GM12874 (cell line): Measurements from ENCODE around the gene TFB1M.
A peak's percentile ranks its signal among the peaks of the same experiment; 100 is the strongest.

Experiments used
- TF ChIP-seq, protein P1 (sequence below): IDR thresholded peaks from 2 replicates; pipeline ENCODE4 v1.5.1; 2011; ENCODE audit warnings: low read depth, mild to moderate bottlenecking, control low read depth, low read length, moderate library complexity; ENCODE audit not compliant: insufficient read depth

Gene TFB1M

DNA sequence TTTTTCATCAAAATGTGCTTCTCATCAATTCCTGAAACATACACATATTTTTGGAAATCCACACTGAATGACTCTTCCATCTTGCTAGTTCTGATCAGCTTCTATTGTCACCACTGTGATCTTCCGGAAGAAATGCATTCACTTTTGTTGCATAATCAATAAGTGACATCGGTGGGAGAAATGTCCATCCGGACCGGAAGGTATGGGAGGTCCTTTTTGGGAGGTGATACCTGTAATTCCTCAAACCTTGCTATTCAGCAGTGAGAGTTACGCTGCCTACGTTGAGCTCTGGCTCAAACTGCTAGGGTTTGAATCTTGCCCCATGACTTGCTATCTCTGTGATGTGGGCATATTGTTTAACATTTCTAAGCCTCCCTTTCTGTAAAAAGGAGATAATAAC is 16.6 kb upstream of the TFB1M start:
- TF ChIP-seq, protein P1, sequence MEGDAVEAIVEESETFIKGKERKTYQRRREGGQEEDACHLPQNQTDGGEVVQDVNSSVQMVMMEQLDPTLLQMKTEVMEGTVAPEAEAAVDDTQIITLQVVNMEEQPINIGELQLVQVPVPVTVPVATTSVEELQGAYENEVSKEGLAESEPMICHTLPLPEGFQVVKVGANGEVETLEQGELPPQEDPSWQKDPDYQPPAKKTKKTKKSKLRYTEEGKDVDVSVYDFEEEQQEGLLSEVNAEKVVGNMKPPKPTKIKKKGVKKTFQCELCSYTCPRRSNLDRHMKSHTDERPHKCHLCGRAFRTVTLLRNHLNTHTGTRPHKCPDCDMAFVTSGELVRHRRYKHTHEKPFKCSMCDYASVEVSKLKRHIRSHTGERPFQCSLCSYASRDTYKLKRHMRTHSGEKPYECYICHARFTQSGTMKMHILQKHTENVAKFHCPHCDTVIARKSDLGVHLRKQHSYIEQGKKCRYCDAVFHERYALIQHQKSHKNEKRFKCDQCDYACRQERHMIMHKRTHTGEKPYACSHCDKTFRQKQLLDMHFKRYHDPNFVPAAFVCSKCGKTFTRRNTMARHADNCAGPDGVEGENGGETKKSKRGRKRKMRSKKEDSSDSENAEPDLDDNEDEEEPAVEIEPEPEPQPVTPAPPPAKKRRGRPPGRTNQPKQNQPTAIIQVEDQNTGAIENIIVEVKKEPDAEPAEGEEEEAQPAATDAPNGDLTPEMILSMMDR = no peak

DNA sequence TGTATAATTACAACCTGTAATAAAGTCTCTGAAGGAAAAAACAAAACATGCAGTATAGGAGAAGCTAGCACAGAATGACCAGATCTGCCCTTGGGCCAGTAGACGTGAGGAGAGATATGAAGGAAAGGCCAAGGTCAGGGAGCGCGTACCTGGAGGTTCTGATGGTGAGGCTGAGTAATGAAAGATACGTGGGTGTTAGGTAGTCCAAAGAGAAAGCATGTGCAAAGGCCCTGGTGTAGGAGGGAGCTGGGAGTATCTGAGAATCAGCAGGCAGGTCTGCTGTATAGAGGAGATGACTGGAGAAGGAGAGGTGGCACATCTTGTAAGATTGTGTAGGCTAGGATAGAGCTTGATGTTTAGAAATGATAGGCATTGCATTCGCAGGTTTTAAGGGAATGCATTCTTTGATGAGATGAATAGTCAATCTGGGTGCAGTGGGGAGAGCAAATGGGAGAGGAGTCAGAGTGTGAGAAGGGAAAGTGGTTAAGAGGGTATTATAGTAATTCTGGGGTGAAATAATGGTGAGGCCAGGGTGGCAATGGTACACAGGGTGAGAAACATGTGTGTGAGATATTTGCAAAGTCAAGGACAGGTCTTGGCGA is 15.9 kb upstream of the TFB1M start:
- TF ChIP-seq, protein P1 = no peak

DNA sequence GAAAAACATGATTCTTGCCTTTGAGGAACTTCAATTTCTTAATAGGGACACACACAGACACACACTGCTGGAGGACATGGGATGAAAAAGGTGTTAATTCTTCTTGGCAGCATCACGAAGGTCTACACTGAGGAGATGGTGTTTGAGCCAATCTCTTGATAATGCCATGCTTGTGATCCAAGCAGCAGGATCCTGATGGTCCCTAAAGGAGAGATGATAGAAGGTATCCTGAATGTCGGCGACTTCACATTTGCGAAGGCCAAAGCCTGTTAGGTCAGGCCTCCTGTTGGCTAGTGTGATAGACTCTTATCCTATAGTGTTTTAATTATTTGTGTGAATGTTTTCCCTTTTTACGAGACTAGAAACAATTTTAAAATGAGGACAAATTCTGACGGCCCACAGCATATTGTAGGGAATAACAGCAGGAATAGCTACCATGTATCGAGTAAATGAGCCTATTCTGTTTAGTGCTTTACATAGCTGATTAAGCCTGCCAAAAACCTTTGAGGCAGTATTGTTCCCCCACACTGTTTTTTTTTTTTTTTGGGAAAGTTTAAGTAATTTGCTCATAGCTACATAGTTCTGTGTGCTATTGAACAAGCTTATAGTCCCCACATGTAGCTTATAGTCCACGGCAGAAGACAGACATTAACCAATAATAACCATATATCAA is 15.3 kb upstream of the TFB1M start:
- TF ChIP-seq, protein P1 = no peak

DNA sequence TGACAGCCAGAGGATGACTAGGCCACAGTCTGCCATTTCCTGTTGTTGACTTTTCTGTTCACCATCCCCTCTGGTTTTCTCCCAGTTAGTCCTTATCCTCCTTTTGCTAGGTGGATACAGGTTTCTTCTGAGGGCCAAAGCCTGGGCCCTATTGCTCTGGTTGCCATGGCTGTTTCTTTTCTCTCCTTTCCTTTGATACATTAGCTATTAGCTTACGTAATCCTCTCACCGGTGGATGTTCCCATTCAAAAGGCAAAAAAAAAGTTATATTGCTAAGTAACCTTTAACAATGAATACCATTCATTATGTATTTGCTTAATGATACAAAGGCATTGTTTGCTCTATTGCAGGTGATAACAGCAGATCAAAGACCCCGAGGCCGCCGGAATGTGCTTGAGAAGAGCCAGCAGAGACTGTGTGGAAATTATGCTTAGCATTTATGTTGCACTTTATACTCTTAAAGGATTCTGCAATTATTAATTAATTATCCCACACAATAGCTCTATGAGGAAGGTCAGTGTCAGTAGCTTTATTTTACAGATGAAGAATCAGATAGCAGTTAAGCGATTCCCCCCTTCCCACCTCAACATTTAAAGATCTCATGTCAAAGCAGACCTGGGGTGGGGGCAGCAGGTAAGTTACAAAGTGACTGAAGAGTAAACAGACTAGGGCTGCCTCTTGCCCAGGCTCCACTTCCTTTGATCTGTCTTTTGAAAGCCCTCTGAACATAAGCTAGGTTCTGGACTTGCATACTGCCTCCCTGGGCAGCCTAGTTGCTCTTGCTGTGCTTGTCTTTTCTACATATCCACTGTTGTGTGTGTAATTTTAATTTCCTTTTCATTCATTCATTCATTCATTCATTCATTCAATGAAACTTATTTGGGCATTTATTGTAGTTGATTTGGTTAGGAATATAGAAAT is 14.5 kb upstream of the TFB1M start:
- TF ChIP-seq, protein P1 = no peak

- TF ChIP-seq, protein P1 = no peak
These were observed 13.8 kb upstream of the TFB1M start for GRCh38 chr6:155328074-155328538.

GRCh38 chr6:155327326-155328073 is 13.2 kb upstream of the TFB1M start:
- TF ChIP-seq, protein P1 = peak; percentile 44; the same call in 1 of the 2 replicates
